HEK293T (cell line): ENCODE measurements around the gene NFX1.

ENCODE experiments used
- BHLHE40 ChIP-seq: fragments of 450-650 bp; IDR thresholded peaks from 2 replicates; pipeline ENCODE4 v1.6.1; 2016; ENCODE audit warnings: mild to moderate bottlenecking, moderate library complexity, borderline replicate concordance
- CTBP1 ChIP-seq: fragments of 450-650 bp; IDR thresholded peaks from 2 replicates; pipeline ENCODE4 v1.6.1; 2016; ENCODE audit warnings: borderline replicate concordance
- ELF4 ChIP-seq: fragments of 450-650 bp; IDR thresholded peaks from 2 replicates; pipeline ENCODE4 v1.6.1; 2017; ENCODE audit warnings: antibody characterized with exemption
- FOXA1 ChIP-seq: fragments of 450-650 bp; IDR thresholded peaks from 2 replicates; pipeline ENCODE4 v1.6.1; 2016; ENCODE audit warnings: mild to moderate bottlenecking
- FOXK2 ChIP-seq: fragments of 450-650 bp; IDR thresholded peaks from 2 replicates; pipeline ENCODE4 v1.6.1; 2016; ENCODE audit warnings: mild to moderate bottlenecking
- FOXM1 ChIP-seq: fragments of 450-650 bp; IDR thresholded peaks from 2 replicates; pipeline ENCODE4 v1.6.1; 2017; ENCODE audit warnings: mild to moderate bottlenecking, borderline replicate concordance
- HDGF ChIP-seq: fragments of 450-650 bp; IDR thresholded peaks from 2 replicates; pipeline ENCODE4 v1.6.1; 2017; ENCODE audit warnings: antibody characterized with exemption, borderline replicate concordance
- L3MBTL2 ChIP-seq: fragments of 450-650 bp; conservative IDR thresholded peaks from 2 replicates; pipeline ENCODE4 v1.6.1; 2016; ENCODE audit warnings: mild to moderate bottlenecking
- NFRKB ChIP-seq: fragments of 450-650 bp; IDR thresholded peaks from 2 replicates; pipeline ENCODE4 v1.6.1; 2016; ENCODE audit warnings: mild to moderate bottlenecking, moderate library complexity
- SP1 ChIP-seq: fragments of 450-650 bp; IDR thresholded peaks from 2 replicates; pipeline ENCODE4 v1.6.1; 2017
- SUZ12 ChIP-seq: fragments of 450-650 bp; IDR thresholded peaks from 2 replicates; pipeline ENCODE4 v1.6.1; 2016; ENCODE audit warnings: mild to moderate bottlenecking
- TARDBP ChIP-seq: fragments of 450-650 bp; IDR thresholded peaks from 2 replicates; pipeline ENCODE4 v1.6.1; 2016
- ZNF384 ChIP-seq: fragments of 450-650 bp; IDR thresholded peaks from 2 replicates; pipeline ENCODE4 v1.6.1; 2016
- TF ChIP-seq, protein P1 (sequence below): fragments of 450-650 bp; IDR thresholded peaks from 2 replicates; pipeline ENCODE4 v1.6.1; 2016

DNA sequence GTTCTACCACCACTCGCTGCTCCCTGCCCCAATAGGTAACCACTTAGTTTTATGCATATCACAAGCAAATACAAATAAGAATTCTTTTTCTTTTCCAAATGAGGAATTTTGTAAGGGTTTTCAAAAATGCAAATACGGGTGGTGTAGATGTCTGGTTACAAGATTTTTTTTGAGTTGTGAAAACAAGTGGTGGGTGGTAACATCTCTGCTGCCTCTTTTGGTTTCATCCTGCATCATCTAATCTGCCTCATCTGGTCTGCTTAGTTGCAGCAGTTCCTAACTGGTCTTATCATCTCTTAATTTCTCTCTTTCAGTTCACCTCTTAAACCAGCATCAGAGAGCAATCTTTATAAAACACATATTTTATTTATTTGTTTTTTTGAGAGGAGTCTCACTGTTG, 5.3 kb downstream of the NFX1 start:
- no peak for TF ChIP-seq HDGF
- no peak for TF ChIP-seq L3MBTL2
- TF ChIP-seq SUZ12: no peak
- TF ChIP-seq SP1: no peak
- TF ChIP-seq ZNF384: no peak
- no peak for TF ChIP-seq FOXA1
- no peak for TF ChIP-seq FOXM1
- TF ChIP-seq, protein P1, sequence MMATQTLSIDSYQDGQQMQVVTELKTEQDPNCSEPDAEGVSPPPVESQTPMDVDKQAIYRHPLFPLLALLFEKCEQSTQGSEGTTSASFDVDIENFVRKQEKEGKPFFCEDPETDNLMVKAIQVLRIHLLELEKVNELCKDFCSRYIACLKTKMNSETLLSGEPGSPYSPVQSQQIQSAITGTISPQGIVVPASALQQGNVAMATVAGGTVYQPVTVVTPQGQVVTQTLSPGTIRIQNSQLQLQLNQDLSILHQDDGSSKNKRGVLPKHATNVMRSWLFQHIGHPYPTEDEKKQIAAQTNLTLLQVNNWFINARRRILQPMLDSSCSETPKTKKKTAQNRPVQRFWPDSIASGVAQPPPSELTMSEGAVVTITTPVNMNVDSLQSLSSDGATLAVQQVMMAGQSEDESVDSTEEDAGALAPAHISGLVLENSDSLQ: no peak
- no peak for TF ChIP-seq TARDBP
- no peak for TF ChIP-seq BHLHE40
- no peak for TF ChIP-seq ELF4
- TF ChIP-seq FOXK2: no peak
- no peak for TF ChIP-seq NFRKB
- no peak for TF ChIP-seq CTBP1
